OCI-LY7 (cell line): ENCODE results near the gene BTBD2. TPM values are rescaled to one million over a fixed set of nuclear protein-coding genes. Genes with fewer than 3 reads are reported as not detected.

Source experiments
- BruUV-seq: library from RNA; stranded (reverse); fragments of 400-500 nt; replicated peaks from 2 replicates; lab custom pipeline; 2021; lab: Mats Ljungman, UMichigan
- CTCF ChIA-PET: fragments of 300-600 bp; sonication (Branson Sonifier 250); formaldehyde crosslinking; loops from one replicate; lab custom pipeline; 2022; ENCODE audit warnings: antibody characterized with exemption; ENCODE audit not compliant: unreplicated experiment; lab: Charles Lee
- POLR2A ChIA-PET: fragments of 300-600 bp; sonication (Branson Sonifier 250); formaldehyde crosslinking; loops from one replicate; lab custom pipeline; 2022; ENCODE audit warnings: antibody characterized with exemption; lab: Charles Lee
- DNase-seq: peaks from one replicate; pipeline ENCODE4 v3.0.0-alpha.2; 2015; ENCODE audit warnings: low spot score
- H2AFZ ChIP-seq: fragments of 200-600 bp; sonication (generic), shearing (Covaris generic); 2 replicates; pipeline ENCODE4 v1.6.1; 2014; ENCODE audit warnings: mild to moderate bottlenecking, antibody characterized with exemption, low read length, moderate library complexity
- H3K27ac ChIP-seq: fragments of 200-600 bp; sonication (generic); 2 replicates; pipeline ENCODE4 v1.5.1; 2014; ENCODE audit warnings: mixed run types, low read depth, mild to moderate bottlenecking, moderate library complexity, low read length, inconsistent platforms; ENCODE audit not compliant: poor library complexity, severe bottlenecking
- H3K36me3 ChIP-seq: fragments of 200-600 bp; sonication (generic); 2 replicates; pipeline ENCODE4 v1.6.1; 2014; ENCODE audit warnings: mild to moderate bottlenecking, antibody characterized with exemption, low read length, moderate library complexity, mixed read lengths; ENCODE audit not compliant: insufficient read depth
- H3K4me1 ChIP-seq: fragments of 200-600 bp; sonication (generic); 2 replicates; pipeline ENCODE4 v1.5.1; 2014; ENCODE audit warnings: mild to moderate bottlenecking, low read length; ENCODE audit not compliant: insufficient read depth, poor library complexity, severe bottlenecking
- H3K4me2 ChIP-seq: fragments of 200-600 bp; sonication (generic); 2 replicates; pipeline ENCODE4 v1.6.1; 2014; ENCODE audit warnings: mild to moderate bottlenecking, low read length
- H3K4me3 ChIP-seq: fragments of 200-600 bp; sonication (generic); 2 replicates; pipeline ENCODE4 v1.5.1; 2014; ENCODE audit warnings: mild to moderate bottlenecking, low read depth, low read length; ENCODE audit not compliant: poor library complexity, severe bottlenecking
- H3K79me2 ChIP-seq: fragments of 200-600 bp; sonication (generic); 2 replicates; pipeline ENCODE4 v1.6.1; 2016; ENCODE audit warnings: low read depth, mild to moderate bottlenecking, low read length, moderate library complexity, mixed read lengths; ENCODE audit not compliant: insufficient read depth
- H3K9me2 ChIP-seq: fragments of 200-600 bp; sonication (generic); 2 replicates; pipeline ENCODE4 v1.6.1; 2016; ENCODE audit warnings: mild to moderate bottlenecking, low read length, mixed read lengths; ENCODE audit not compliant: insufficient read depth
- H3K9me3 ChIP-seq: fragments of 200-600 bp; sonication (generic); 2 replicates; pipeline ENCODE4 v1.6.1; 2014; ENCODE audit warnings: mild to moderate bottlenecking, mixed run types, low read length, mixed read lengths
- H4K20me1 ChIP-seq: fragments of 200-600 bp; sonication (generic); 2 replicates; pipeline ENCODE4 v1.6.1; 2014; ENCODE audit warnings: mild to moderate bottlenecking, antibody characterized with exemption, low read length, moderate library complexity, mixed read lengths; ENCODE audit not compliant: insufficient read depth
- EZH2phosphoT487 ChIP-seq: fragments of 200-600 bp; sonication (generic); IDR thresholded peaks from 2 replicates; pipeline ENCODE4 v1.6.1; 2018; ENCODE audit warnings: low read depth, borderline replicate concordance, mild to moderate bottlenecking, mixed run types, antibody characterized with exemption, low read length, moderate library complexity, mixed read lengths
- intact Hi-C: fragments of 100-400 bp; cut with micrococcal nuclease; formaldehyde crosslinking; loops from one replicate; pipeline ENCODE4 v1.10.0; 2022; ENCODE audit not compliant: unreplicated experiment
- total RNA-seq, 2 experiments: library from RNA; depleted of rRNA in 1 of 2; stranded (reverse); fragments of >200 nt in 1 of 2; shearing (Covaris generic) in 1 of 2; gene quantifications; 2 replicates each; pipeline ENCODE4 v1.2.3, GENCODE V29; 2014 to 2022
- TF ChIP-seq, protein P1 (sequence below): fragments of 200-600 bp; sonication (generic); conservative IDR thresholded peaks from 2 replicates; pipeline ENCODE4 v1.5.1; 2014; ENCODE audit warnings: mild to moderate bottlenecking, antibody characterized with exemption, low read length, moderate library complexity, mixed read lengths

The BTBD2 gene
- total RNA-seq, 2 experiments from 2014 or later = 53.9 to 91.6 TPM

DNA sequence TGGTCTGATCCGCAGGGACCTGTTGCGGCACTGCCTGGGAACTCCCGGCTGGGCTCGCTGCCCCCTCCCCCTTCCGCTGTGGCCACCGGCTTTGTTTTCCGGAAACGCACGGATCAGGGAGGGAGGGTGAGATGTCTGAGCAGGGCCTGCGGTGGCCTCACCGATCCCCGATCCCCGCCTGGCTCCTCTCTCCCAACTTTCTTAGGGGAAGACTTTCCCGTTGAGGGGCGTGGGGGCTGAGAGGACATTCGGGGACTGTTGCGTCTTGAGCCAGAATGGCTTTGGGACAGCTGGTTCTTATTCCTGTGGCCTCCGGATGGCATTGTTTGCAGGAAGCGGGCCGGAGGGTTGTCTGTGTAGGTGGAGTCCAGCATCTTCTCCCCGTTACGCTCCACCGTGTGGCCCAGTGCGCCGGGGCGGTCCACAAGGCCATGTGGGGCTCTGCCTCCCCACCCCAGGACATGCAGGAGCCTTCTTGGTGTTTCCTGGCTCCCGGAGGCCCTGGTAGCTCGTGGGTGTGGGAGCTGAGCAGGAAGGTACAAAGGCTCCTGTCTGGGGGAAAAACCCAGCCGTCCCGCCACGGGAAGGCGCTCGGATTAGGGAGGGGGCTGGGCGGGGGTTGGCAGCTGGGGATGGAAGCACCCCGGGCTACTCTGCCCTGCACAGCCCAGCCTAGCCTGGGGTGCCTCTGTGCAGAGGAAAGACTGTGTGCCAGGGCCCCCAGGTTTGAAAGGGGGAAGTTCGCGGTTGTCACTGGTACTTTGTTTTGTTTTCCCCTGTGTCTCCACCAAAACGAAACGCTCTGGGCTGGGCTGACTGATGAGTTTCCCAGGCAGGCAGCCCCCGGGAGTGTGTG is 73.2 kb downstream of the BTBD2 start:
- H3K36me3 ChIP-seq = peaks cover 5% of the 10 kb centered on the region; the same call in 1 of the 2 replicates
- POLR2A ChIA-PET = interaction anchor here (0.6 kb wide), 1 partner anchor 680 kb away, joined by 3 read pairs; no protein-coding TSS in a partner anchor
- no peak for TF ChIP-seq EZH2phosphoT487
- TF ChIP-seq, protein P1, sequence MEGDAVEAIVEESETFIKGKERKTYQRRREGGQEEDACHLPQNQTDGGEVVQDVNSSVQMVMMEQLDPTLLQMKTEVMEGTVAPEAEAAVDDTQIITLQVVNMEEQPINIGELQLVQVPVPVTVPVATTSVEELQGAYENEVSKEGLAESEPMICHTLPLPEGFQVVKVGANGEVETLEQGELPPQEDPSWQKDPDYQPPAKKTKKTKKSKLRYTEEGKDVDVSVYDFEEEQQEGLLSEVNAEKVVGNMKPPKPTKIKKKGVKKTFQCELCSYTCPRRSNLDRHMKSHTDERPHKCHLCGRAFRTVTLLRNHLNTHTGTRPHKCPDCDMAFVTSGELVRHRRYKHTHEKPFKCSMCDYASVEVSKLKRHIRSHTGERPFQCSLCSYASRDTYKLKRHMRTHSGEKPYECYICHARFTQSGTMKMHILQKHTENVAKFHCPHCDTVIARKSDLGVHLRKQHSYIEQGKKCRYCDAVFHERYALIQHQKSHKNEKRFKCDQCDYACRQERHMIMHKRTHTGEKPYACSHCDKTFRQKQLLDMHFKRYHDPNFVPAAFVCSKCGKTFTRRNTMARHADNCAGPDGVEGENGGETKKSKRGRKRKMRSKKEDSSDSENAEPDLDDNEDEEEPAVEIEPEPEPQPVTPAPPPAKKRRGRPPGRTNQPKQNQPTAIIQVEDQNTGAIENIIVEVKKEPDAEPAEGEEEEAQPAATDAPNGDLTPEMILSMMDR = 0 out of 2 replicates have a peak, but pooled peaks have one; percentile 24
- CTCF ChIA-PET = interaction anchor here (0.6 kb wide), 2 partner anchors 145 to 1184 kb away, joined by 3 to 4 read pairs; no protein-coding TSS in a partner anchor
- intact Hi-C loops = no loop called here
- no peaks in the 10 kb centered on the region for H3K9me2 ChIP-seq
- peaks cover 28% of the 10 kb centered on the region for H3K4me1 ChIP-seq
- H4K20me1 ChIP-seq = no peaks in the 10 kb centered on the region; the same call in 1 of the 2 replicates
- H2AFZ ChIP-seq = no peak overlapping the region
- peak overlapping the region; percentile 95 for H3K4me3 ChIP-seq
- H3K4me2 ChIP-seq = peak overlapping the region; percentile 89
- peak overlapping the region; percentile 79 for H3K27ac ChIP-seq
- H3K79me2 ChIP-seq = peaks cover 55% of the 10 kb centered on the region
- BruUV-seq = no TSS peak
- DNase-seq = peak; percentile 65
- H3K9me3 ChIP-seq = no peaks in the 10 kb centered on the region

GRCh38 chr19:1941146-1942077 is 74.1 kb downstream of the BTBD2 start, which contains the start of gene CSNK1G2:
Gene CSNK1G2, plus strand, starts transcription at chr19:1941172. Its CDS starts 28,601 bp downstream, at chr19:1969773.
- peaks cover 28% of the 10 kb centered on the region for H3K4me1 ChIP-seq
- no peaks in the 10 kb centered on the region for H3K9me2 ChIP-seq
- H3K4me2 ChIP-seq = peak within 1 kb of the TSS; percentile 99
- POLR2A ChIA-PET = interaction anchor here (0.6 kb wide), 1 partner anchor 679 kb away, joined by 3 read pairs; no protein-coding TSS in a partner anchor
- H3K79me2 ChIP-seq = peaks cover 48% of the 10 kb centered on the region
- intact Hi-C loops = no loop called here
- peak within 1 kb of the TSS; percentile 85 for H2AFZ ChIP-seq
- no peak for DNase-seq
- H3K4me3 ChIP-seq = peak within 1 kb of the TSS; percentile 95
- H3K27ac ChIP-seq = peak within 1 kb of the TSS; percentile 79
- CTCF ChIA-PET = interaction anchor here (0.6 kb wide), 2 partner anchors 146 to 1183 kb away, joined by 3 to 4 read pairs; no protein-coding TSS in a partner anchor
- no peaks in the 10 kb centered on the region; the same call in 1 of the 2 replicates for H4K20me1 ChIP-seq
- H3K36me3 ChIP-seq = no peaks in the 10 kb centered on the region
- TF ChIP-seq EZH2phosphoT487 = no peak
- TF ChIP-seq, protein P1 = no peak
- no peaks in the 10 kb centered on the region for H3K9me3 ChIP-seq
- BruUV-seq = no TSS peak
